Endothelial cell of umbilical vein (primary cell): ENCODE data around the gene PSAP. TPM values are rescaled to one million over a fixed set of nuclear protein-coding genes. Genes with fewer than 3 reads are reported as not detected.

Experiments
- BruUV-seq: library from RNA; stranded (reverse); fragments of 400-500 nt; replicated peaks from 2 replicates; lab custom pipeline; 2021; lab: Mats Ljungman, UMichigan
- CTCF ChIA-PET: fragments of 300-600, 350-600 bp; sonication (Branson Sonifier 250); formaldehyde crosslinking; loops from one replicate; lab custom pipeline; 2021; ENCODE audit warnings: antibody characterized with exemption, inconsistent platforms; lab: Charles Lee
- POLR2A ChIA-PET: fragments of 300-600, 350-600 bp; sonication (Branson Sonifier 250); formaldehyde crosslinking; loops from one replicate; lab custom pipeline; 2021; ENCODE audit warnings: antibody characterized with exemption, inconsistent platforms; lab: Charles Lee
- DNase-seq: peaks from one replicate; pipeline ENCODE4 v3.0.0-alpha.2; 2011; ENCODE audit warnings: low read depth, low spot score
- FAIRE-seq: peaks from 2 replicates; lab custom pipeline; 2011; peaks lifted over from hg19 to GRCh38; lab: Jason Lieb, UNC
- H2AFZ ChIP-seq: 2 replicates; pipeline ENCODE4 v1.6.0; 2012; ENCODE audit warnings: low read depth, low read length, control low read depth, inconsistent platforms
- H3K27ac ChIP-seq: 2 replicates; pipeline ENCODE4 v1.5.1; 2011; ENCODE audit warnings: low read depth, mild to moderate bottlenecking, control low read depth, low read length, moderate library complexity; ENCODE audit not compliant: insufficient read depth
- H3K27me3 ChIP-seq, 2 experiments: 2 replicates each; pipeline versions ENCODE4 v1.6.0 to v1.6.1; 2011; ENCODE audit warnings: low read length in 2 of 2, mixed read lengths in 1 of 2; ENCODE audit not compliant: control insufficient read depth in 2 of 2, insufficient read depth in 2 of 2
- H3K36me3 ChIP-seq, 2 experiments: 2 replicates in 1 of 2; 3 replicates in 1 of 2; pipeline ENCODE4 v1.5.1; 2011; ENCODE audit warnings: low read length in 2 of 2, mild to moderate bottlenecking in 1 of 2, moderate library complexity in 1 of 2; ENCODE audit not compliant: control insufficient read depth in 2 of 2, insufficient read depth in 2 of 2; ENCODE audit errors: extremely low read depth in 1 of 2
- H3K4me1 ChIP-seq: 3 replicates; pipeline ENCODE4 v1.5.1; 2011; ENCODE audit warnings: mild to moderate bottlenecking, low read length; ENCODE audit not compliant: control insufficient read depth, insufficient read depth; ENCODE audit errors: extremely low read depth
- H3K4me2 ChIP-seq: 2 replicates; pipeline ENCODE4 v1.6.1; 2011; ENCODE audit warnings: low read length, control low read depth, mixed read lengths; ENCODE audit not compliant: insufficient read depth
- H3K4me3 ChIP-seq, 3 experiments: fragments of 200-600 bp in 1 of 3; sonication (generic), shearing (Covaris generic) in 1 of 3; replicated peaks in 1 of 3; 2 replicates each; pipeline ENCODE4 v1.5.1; 2011 to 2016; ENCODE audit warnings: control low read depth in 3 of 3, low read length in 3 of 3, mild to moderate bottlenecking in 2 of 3, inconsistent platforms in 1 of 3, low read depth in 1 of 3, moderate library complexity in 1 of 3; ENCODE audit not compliant: insufficient read depth in 1 of 3
- H3K79me2 ChIP-seq: 2 replicates; pipeline ENCODE4 v1.6.0; 2012; ENCODE audit warnings: low read length, inconsistent platforms; ENCODE audit not compliant: control insufficient read depth, insufficient read depth
- H3K9ac ChIP-seq: replicated peaks from 2 replicates; pipeline ENCODE3; 2011; ENCODE audit warnings: low read length, control low read depth; ENCODE audit not compliant: insufficient read depth; ENCODE audit errors: extremely low read depth
- H3K9me1 ChIP-seq: replicated peaks from 3 replicates; pipeline ENCODE4 v1.6.0; 2011; ENCODE audit warnings: mild to moderate bottlenecking, low read length; ENCODE audit not compliant: control insufficient read depth, insufficient read depth; ENCODE audit errors: extremely low read depth
- H3K9me3 ChIP-seq: replicated peaks from 2 replicates; pipeline ENCODE4 v1.5.1; 2012; ENCODE audit warnings: low read length, inconsistent platforms; ENCODE audit not compliant: control insufficient read depth, insufficient read depth
- H4K20me1 ChIP-seq: replicated peaks from 2 replicates; pipeline ENCODE3; 2011; ENCODE audit warnings: mild to moderate bottlenecking, low read length; ENCODE audit not compliant: control insufficient read depth, insufficient read depth; ENCODE audit errors: extremely low read depth
- CTCF ChIP-seq, 2 donors: IDR thresholded peaks; 1 replicate in 1 of 2; 2 replicates in 1 of 2; pipeline ENCODE4 v1.5.1; 2011; ENCODE audit warnings: low read length in 2 of 2, mild to moderate bottlenecking in 2 of 2, moderate library complexity in 2 of 2, control low read depth in 1 of 2, inconsistent platforms in 1 of 2, low read depth in 1 of 2; ENCODE audit not compliant: insufficient read depth in 1 of 2; ENCODE audit errors: extremely low read depth in 1 of 2
- EZH2 ChIP-seq: IDR thresholded peaks from 2 replicates; pipeline ENCODE4 v1.6.1; 2012; ENCODE audit warnings: borderline replicate concordance, low read depth, mild to moderate bottlenecking, moderate library complexity, low read length, inconsistent platforms; ENCODE audit not compliant: severe bottlenecking
- FOS ChIP-seq: IDR thresholded peaks from 2 replicates; pipeline ENCODE4 v1.6.1; 2011; ENCODE audit warnings: mild to moderate bottlenecking, low read length, moderate library complexity, borderline replicate concordance; ENCODE audit not compliant: insufficient read depth
- GATA2 ChIP-seq: IDR thresholded peaks from 2 replicates; pipeline ENCODE4 v1.7.0; 2011; ENCODE audit warnings: low read depth, mild to moderate bottlenecking, moderate library complexity, mixed read lengths, low read length; ENCODE audit not compliant: insufficient read length, insufficient read depth
- JUN ChIP-seq: IDR thresholded peaks from 2 replicates; pipeline ENCODE4 v1.6.1; 2011; ENCODE audit warnings: borderline replicate concordance, low read depth; ENCODE audit not compliant: insufficient read length, insufficient read depth
- MYC ChIP-seq: IDR thresholded peaks from one replicate; pipeline ENCODE4 v1.6.1; 2011; ENCODE audit warnings: mild to moderate bottlenecking, low read depth, low read length
- POLR2A ChIP-seq: IDR thresholded peaks from 2 replicates; pipeline ENCODE4 v1.6.1; 2012; ENCODE audit warnings: low read depth, mild to moderate bottlenecking, control low read depth, low read length
- POLR2AphosphoS5 ChIP-seq: IDR thresholded peaks from 2 replicates; pipeline ENCODE4 v1.6.1; 2012; ENCODE audit warnings: low read depth, mild to moderate bottlenecking, control low read depth, low read length, moderate library complexity; ENCODE audit not compliant: insufficient read depth
- dilution Hi-C: fragments of 300-500 bp; cut with MboI; formaldehyde crosslinking; loops from one replicate; pipeline ENCODE4 v1.15.0; 2019; ENCODE audit warnings: low sequenced_read_pairs; ENCODE audit not compliant: extremely low pct_ligation_motif_present
- intact Hi-C: fragments of 100-400 bp; cut with micrococcal nuclease; formaldehyde crosslinking; loops from one replicate; pipeline ENCODE4 v1.10.0; 2022
- polyA plus RNA-seq, 4 experiments: library from polyadenylated mRNA; depleted of rRNA in 3 of 4; stranded (reverse) in 3 of 4; unstranded in 1 of 4; fragments of >200 nt; gene quantifications; 2 replicates each; pipeline versions ENCODE4 v1.2.1 to v1.2.3, GENCODE V29; 2011 to 2012; ENCODE audit warnings: missing spikeins in 1 of 4
- total RNA-seq: library from RNA; stranded (reverse); gene quantifications from 2 replicates; pipeline ENCODE4 v1.2.3, GENCODE V29; 2021
- TF ChIP-seq, protein P1 (sequence below): IDR thresholded peaks from 2 replicates; pipeline ENCODE4 v1.6.1; 2011; ENCODE audit not compliant: insufficient read depth, insufficient read length

PSAP gene
- total and polyA plus RNA-seq, 2 donors (not counting 3 experiments of a cell fraction or from before 2014, with no cell fraction given): 644 to 1,476 TPM

GRCh38 chr10:71842422-71842821 lies 8.6 kb downstream of the PSAP start:
- ChIA-PET CTCF (interaction anchor here (9.6 kb wide), 1 partner anchor 54 kb away, joined by 152 read pairs; no protein-coding TSS in a partner anchor), POLR2A (no interaction called here)
- Histone ChIP-seq H3K9me3 (no peaks in the 10 kb centered on the region), H3K4me3 (no peak overlapping the region), H3K4me2 (no peak overlapping the region), H3K36me3 (peaks cover 0 to 6% of the 10 kb centered on the region in 2 experiments), H3K4me1 (peaks cover 8% of the 10 kb centered on the region), H2AFZ (no peak overlapping the region), H3K9ac (no peak overlapping the region), H3K27ac (no peak overlapping the region), H4K20me1 (peaks cover 17% of the 10 kb centered on the region), H3K9me1 (no peaks in the 10 kb centered on the region), H3K27me3 (no peaks in the 10 kb centered on the region), H3K79me2 (peaks cover 97% of the 10 kb centered on the region)
- no peak for DNase-seq
- FAIRE-seq: no peak
- TF ChIP-seq GATA2 (no peak), JUN (no peak), POLR2A (no peak), CTCF (IDR thresholded peaks at IDR 0.05; ENCODE audit: extremely low read depth in 1 of 2, insufficient read depth in 1 of 2, low read depth in 1 of 2, low read length in 2 of 2) (no peak), EZH2 (no peak), MYC (no peak), FOS (no peak), POLR2AphosphoS5 (no peak)
- TF ChIP-seq, protein P1, sequence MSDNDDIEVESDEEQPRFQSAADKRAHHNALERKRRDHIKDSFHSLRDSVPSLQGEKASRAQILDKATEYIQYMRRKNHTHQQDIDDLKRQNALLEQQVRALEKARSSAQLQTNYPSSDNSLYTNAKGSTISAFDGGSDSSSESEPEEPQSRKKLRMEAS: no peak
- intact Hi-C loops (no loop called here), dilution Hi-C loops (no loop called here)
- BruUV-seq: no TSS peak
